ENCODE measurements around the gene IER5L.

The IER5L gene

GRCh38 chr9:129222819-129223218, 44.8 kb upstream of the IER5L start:
- in situ Hi-C loops (cut with HindIII; ENCODE audit: low sequenced_read_pairs): no loop called here
- DNase-seq (ENCODE audit: low read depth, low spot score): no peak
- no peak for TF ChIP-seq CTCF (IDR thresholded peaks at IDR 0.05; ENCODE audit: low read depth, low read length)
- H3K4me3 ChIP-seq (ENCODE audit: low read depth, low read length): no peak overlapping the region

- no peak for TF ChIP-seq CTCF (IDR thresholded peaks at IDR 0.05; ENCODE audit: low read depth, low read length)
- in situ Hi-C loops (cut with HindIII; ENCODE audit: low sequenced_read_pairs): no loop called here
- DNase-seq (ENCODE audit: low read depth, low spot score): no peak
- no peak overlapping the region for H3K4me3 ChIP-seq (ENCODE audit: low read depth, low read length)
These were observed 44.0 kb upstream of the IER5L start for GRCh38 chr9:129221979-129222635.

GRCh38 chr9:129221233-129221632, 43.2 kb upstream of the IER5L start:
- in situ Hi-C loops (cut with HindIII; ENCODE audit: low sequenced_read_pairs): no loop called here
- no peak for DNase-seq (ENCODE audit: low read depth, low spot score)
- no peak for TF ChIP-seq CTCF (IDR thresholded peaks at IDR 0.05; ENCODE audit: low read depth, low read length)
- H3K4me3 ChIP-seq (ENCODE audit: low read depth, low read length): no peak overlapping the region

GRCh38 chr9:129220771-129221170, 42.7 kb upstream of the IER5L start:
- no peak overlapping the region for H3K4me3 ChIP-seq (ENCODE audit: low read depth, low read length)
- no peak for DNase-seq (ENCODE audit: low read depth, low spot score)
- TF ChIP-seq CTCF (IDR thresholded peaks at IDR 0.05; ENCODE audit: low read depth, low read length): no peak
- in situ Hi-C loops (cut with HindIII; ENCODE audit: low sequenced_read_pairs): no loop called here

GRCh38 chr9:129218918-129219317, 40.9 kb upstream of the IER5L start:
- DNase-seq (ENCODE audit: low read depth, low spot score): no peak
- H3K4me3 ChIP-seq (ENCODE audit: low read depth, low read length): no peak overlapping the region
- in situ Hi-C loops (cut with HindIII; ENCODE audit: low sequenced_read_pairs): no loop called here
- no peak for TF ChIP-seq CTCF (IDR thresholded peaks at IDR 0.05; ENCODE audit: low read depth, low read length)

- no peak for TF ChIP-seq CTCF (IDR thresholded peaks at IDR 0.05; ENCODE audit: low read depth, low read length)
- no peak overlapping the region for H3K4me3 ChIP-seq (ENCODE audit: low read depth, low read length)
- in situ Hi-C loops (cut with HindIII; ENCODE audit: low sequenced_read_pairs): no loop called here
- DNase-seq (ENCODE audit: low read depth, low spot score): no peak
These were observed 40.2 kb upstream of the IER5L start for GRCh38 chr9:129218272-129218625.

- in situ Hi-C loops (cut with HindIII; ENCODE audit: low sequenced_read_pairs): no loop called here
- no peak overlapping the region for H3K4me3 ChIP-seq (ENCODE audit: low read depth, low read length)
These were observed 35.5 kb upstream of the IER5L start for GRCh38 chr9:129213551-129213950.

More at GRCh38 chr9:129213551-129213950, 35.5 kb upstream of the IER5L start:
- no peak for TF ChIP-seq CTCF (IDR thresholded peaks at IDR 0.05; ENCODE audit: low read depth, low read length)
- no peak for DNase-seq (ENCODE audit: low read depth, low spot score)

Measured in astrocyte of the spinal cord (primary cell).